GM19328 (cell line): Measurements from ENCODE around the gene ELAVL1.
"Not testable (repeated sequence)": the region's sequence is repeated elsewhere in the genome, so short reads cannot be mapped to it uniquely, and the experiment has no call there.

ENCODE experiments used
- ATAC-seq: cut with Tn5 transposase; IDR thresholded peaks from one replicate; pipeline ENCODE4 v1.9.1; 2021; ENCODE audit warnings: mild to moderate bottlenecking, moderate library complexity; ENCODE audit not compliant: unreplicated experiment

ELAVL1 gene

GRCh38 chr19:7971553-7972520 lies 33.6 kb downstream of the ELAVL1 start:
- no peak for ATAC-seq

- no peak for ATAC-seq
Observed at GRCh38 chr19:7970716-7971448, 34.6 kb downstream of the ELAVL1 start.

- ATAC-seq = no peak
Observed at GRCh38 chr19:7969555-7969939, 35.9 kb downstream of the ELAVL1 start.

- no peak for ATAC-seq
Observed at GRCh38 chr19:7968796-7969554, 36.5 kb downstream of the ELAVL1 start.

- no peak for ATAC-seq
Observed at GRCh38 chr19:7968008-7968795, 37.2 kb downstream of the ELAVL1 start.

GRCh38 chr19:7965921-7966665 lies 39.3 kb downstream of the ELAVL1 start:
- no peak for ATAC-seq

- ATAC-seq = no peak
Observed at GRCh38 chr19:7965259-7965841, 40.1 kb downstream of the ELAVL1 start.

GRCh38 chr19:7963566-7963965 lies 41.9 kb downstream of the ELAVL1 start:
- ATAC-seq = no peak

- ATAC-seq = no peak
Observed at GRCh38 chr19:7962644-7963268, 42.7 kb downstream of the ELAVL1 start.

- ATAC-seq = no peak
Observed at GRCh38 chr19:7961920-7962626, 43.4 kb downstream of the ELAVL1 start.

GRCh38 chr19:7961082-7961481 lies 44.4 kb downstream of the ELAVL1 start:
- ATAC-seq = not testable (repeated sequence)

- ATAC-seq = no peak
Observed at GRCh38 chr19:7959211-7959610, 46.2 kb downstream of the ELAVL1 start.

GRCh38 chr19:7955696-7956095 lies 49.7 kb downstream of the ELAVL1 start:
- no peak for ATAC-seq

- no peak for ATAC-seq
Observed at GRCh38 chr19:7953576-7953975, 51.9 kb downstream of the ELAVL1 start.

GRCh38 chr19:7953060-7953459 lies 52.4 kb downstream of the ELAVL1 start:
- no peak for ATAC-seq

- ATAC-seq = no peak
Observed at GRCh38 chr19:7947939-7948338, 57.5 kb downstream of the ELAVL1 start.

- peak; percentile 21 for ATAC-seq
Observed at GRCh38 chr19:7944177-7944761, 61.2 kb downstream of the ELAVL1 start.
